ENCODE measurements around the gene FN3KRP. TPM values are rescaled to one million over a fixed set of nuclear protein-coding genes. Genes with fewer than 3 reads are reported as not detected.
"Not testable (repeated sequence)": the region's sequence is repeated elsewhere in the genome, so short reads cannot be mapped to it uniquely, and the experiment has no call there.

The FN3KRP gene
- total RNA-seq, 2 donors from 2014 or later = 12.1 to 14.5 TPM

DNA sequence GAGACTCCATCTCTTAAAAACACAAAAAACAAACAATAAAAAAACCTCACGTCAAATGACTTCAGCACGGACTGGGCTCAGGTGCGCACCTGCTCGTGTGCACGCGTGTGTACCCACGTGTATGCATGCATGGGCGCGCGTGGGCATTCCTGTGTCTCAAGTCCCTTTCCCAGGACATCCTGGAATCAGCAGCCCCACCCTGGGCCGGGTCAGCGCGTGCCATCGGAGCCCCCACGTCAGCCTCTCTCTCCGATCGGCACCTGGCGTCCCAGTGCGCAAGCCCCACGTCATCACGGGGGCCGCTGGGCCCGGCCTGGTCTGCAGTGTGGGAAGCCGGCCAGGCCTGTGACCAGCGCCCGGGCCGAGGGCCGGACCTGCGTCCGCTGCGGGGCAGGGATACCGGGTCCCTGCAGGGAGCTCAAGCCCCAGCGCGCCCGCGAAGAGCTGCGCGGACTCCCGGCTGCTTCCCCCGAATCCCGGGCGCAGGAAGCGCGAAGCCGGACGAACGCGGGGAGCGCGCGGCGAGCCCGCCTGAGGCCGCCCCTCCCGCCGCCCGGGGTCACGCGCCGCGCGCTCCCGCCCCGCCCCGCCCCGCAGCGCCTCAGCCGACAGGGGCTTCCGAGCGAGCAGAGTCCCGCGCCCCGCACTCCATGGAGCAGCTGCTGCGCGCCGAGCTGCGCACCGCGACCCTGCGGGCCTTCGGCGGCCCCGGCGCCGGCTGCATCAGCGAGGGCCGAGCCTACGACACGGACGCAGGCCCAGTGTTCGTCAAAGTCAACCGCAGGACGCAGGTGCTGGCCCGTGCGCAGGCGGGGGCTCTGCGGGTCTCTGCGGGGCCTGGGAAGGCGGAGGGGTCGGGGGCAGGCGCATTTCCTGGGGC is 18.7 kb downstream of the FN3KRP start, which contains the start of gene FN3K:
Gene FN3K (plus strand): TSS at position 629 of the 880 bp plus-strand sequence. CDS start 22 bp downstream, at position 651.
- peak; percentile 79 for DNase-seq
- intact Hi-C loops (cut with DNase I) = no loop called here
- peak; percentile 81 to 82 for ATAC-seq

DNA sequence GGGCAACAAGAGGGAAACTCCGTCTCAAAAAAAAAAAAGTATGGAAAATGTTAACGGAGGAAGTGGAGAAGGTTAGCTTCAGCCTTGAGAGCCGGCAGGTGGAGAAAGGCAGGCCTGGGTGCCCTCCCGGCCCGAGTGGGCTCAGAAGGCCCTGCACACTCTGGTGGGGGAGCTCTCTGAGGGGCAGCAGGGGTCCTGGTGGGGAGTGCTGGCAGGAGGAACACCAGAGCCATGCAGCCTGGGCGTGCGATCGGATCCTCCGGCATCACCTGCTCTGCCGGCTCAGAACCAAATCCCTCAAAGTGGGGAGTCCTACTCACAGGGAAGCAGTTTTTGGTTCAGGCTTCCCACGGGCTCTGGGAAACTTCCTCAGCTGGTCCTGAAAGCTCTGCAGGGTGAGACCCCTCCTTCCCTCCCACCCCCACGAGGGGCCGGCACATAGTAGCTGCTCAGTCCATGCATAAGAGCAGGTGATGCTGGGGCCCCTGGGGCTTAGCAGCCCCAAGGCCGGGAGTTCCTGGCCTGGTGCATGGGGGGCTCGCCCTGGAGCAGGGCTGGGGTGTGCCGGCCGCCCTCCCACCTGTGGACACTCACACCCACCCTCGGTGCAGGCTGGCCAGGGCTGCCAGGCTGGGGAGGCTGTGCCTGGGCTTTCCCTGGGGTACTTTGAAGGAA is 20.1 kb downstream of the FN3KRP start:
- DNase-seq = no peak
- ATAC-seq = no peak
- intact Hi-C loops (cut with DNase I) = no loop called here

DNA sequence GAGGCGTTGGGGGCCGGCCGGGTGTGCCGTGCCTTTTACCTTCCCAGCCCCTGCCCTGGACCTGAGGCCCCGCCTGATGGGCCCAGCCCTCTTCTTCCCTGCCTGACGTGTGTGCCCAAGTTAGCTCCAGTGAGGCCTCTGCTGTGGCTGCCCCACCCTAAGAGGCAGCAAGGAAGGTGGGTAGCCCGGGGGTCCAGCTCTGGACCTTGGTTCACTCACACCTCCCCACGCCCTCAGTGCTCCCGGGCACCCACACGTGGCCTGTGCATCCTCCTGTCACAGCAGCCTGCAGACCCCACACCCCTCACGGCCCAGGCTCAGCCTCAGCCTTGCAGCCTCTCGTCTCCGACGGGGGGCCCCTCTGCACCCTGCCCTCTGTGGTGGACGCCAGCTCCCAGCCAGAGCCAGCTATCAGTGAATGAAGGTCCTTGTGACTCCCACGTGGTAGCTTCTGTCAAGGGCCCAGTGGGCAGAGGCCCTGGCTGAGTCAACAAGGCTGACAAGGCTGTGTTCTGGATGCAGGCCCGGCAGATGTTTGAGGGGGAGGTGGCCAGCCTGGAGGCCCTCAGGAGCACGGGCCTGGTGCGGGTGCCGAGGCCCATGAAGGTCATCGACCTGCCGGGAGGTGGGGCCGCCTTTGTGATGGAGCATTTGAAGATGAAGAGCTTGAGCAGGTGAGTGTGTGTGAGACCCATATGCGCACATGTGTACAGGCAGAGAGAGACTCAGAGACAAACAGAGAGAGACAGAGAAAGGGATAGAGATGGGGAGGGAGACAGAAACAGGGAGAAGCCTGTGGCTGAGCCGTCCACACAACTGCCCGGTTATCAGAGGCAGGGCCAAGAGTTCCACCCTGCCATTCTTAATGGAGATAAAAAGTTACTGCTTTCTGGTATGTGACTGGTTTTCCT is 21.7 kb downstream of the FN3KRP start:
- DNase-seq (peak; percentile 77), ATAC-seq (peak; percentile 77 to 84)
- intact Hi-C loops (cut with DNase I) = no loop called here

DNA sequence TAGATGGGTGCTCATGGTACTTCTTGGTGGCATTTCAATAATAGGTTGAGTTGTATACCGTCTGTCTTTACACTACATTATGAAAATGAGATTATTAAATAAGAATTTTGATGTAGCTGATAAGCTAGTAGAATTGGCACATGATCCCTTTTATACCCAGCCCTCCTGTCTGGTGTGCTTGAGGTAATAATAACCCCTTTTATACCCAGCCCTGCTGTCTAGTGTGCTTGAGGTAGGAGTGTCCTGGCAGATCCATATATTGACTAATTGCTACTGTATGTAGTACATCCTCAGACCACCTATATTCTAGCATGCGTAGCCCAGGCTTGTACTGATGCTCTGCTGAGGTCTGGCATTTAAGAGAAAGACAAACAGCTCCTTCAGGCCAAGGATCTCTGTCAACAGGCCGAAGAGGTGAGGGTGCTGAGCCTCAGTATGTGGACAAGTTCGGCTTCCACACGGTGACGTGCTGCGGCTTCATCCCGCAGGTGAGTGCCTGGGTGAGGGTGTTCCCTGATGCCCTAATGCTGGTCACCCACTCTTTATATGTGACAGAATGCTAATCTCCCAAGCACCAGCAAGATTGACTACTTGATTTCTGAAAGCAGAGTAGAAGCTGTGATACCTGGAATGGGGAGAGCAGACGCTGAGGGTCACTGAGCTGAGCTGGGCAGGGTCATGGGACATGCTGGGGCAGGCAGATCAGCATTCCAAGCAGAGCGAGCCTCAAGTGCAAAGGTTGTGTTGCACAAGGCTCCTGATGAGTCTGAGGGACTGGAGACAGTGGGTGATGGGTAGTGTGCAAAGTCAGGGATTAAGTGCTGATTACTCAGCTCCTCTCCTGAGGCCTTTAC is 24.6 kb downstream of the FN3KRP start:
- intact Hi-C loops (cut with DNase I) = no loop called here
- ATAC-seq (no peak), DNase-seq (no peak)

DNA sequence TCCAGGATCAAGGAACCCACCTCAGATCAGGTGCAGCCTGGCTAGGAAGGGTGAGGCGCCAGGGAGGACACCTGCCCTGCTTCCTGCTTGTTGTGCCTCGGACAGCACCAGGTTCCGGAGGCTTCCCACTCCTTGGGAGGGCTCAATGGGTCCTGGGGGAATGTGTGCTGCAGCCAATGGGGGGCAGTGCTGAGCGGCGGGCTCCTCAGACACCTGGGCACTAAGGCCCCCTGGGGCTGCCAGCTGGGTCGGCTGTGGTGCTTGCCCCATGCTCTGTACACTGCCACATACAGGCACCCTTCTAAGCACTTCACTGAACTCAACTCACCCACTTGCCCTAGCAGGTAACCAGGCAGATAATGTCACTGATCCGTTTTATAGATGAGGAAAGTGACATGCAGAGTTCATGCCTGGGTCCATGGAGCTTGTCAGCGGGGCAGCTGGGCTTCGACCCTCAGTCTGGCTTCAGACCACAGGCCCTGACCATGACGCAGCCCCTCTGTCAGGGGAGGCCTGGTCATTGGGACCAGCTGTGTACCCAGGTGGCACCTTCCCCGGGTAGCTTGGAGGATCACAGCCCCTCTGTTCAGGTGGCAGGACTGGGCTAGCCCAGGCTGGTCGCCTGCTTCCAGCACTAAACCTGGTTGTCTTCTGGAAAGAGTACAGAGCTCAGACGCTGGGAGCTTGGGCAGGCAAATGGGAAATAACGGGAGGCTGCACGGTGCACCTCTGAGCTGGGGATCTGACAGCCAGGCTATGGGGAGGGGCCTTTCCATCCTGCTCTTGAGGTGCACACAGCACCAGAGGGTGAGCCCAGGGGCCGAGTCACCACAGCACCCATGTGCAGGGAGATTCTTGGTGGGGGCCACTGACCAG is 27.1 kb downstream of the FN3KRP start:
- no peak for DNase-seq
- intact Hi-C loops (cut with DNase I) = no loop called here
- ATAC-seq = peak in 1 of 2 donors; percentile 15

DNA sequence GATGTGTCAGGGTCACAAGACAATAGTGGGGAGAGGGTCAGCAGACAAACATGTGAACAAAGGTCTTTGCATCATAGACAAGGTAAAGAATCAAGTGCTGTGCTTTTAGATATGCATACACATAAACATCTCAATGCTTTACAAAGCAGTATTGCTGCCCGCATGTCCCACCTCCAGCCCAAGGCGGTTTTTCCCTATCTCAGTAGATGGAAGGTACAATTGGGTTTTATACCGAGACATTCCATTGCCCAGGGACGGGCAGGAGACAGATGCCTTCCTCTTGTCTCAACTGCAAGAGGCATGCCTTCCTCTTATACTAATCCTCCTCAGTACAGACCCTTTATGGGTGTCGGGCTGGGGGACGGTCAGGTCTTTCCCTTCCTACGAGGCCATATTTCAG is 28.2 kb downstream of the FN3KRP start:
- ATAC-seq; intact Hi-C loops (cut with DNase I); DNase-seq: not testable (repeated sequence)

DNA sequence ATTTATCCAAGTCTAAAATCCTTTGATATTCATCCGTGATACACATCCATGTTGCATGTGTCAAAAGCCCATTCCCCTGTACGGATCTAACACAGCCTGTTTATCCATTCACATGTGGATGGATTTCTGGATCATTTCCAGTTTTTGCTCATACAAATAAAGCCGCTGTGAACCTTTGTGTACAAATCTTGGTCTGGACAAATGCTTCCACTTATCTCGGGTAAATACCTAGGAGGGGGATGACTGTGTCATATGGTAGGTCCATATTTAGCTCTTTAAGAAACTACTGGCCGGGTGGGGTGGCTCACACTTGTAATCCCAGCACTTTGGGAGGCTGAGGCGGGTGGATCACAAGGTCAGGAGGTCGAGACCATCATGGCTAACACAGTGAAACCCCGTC is 29.0 kb downstream of the FN3KRP start:
- no peak for DNase-seq
- intact Hi-C loops (cut with DNase I) = no loop called here

DNA sequence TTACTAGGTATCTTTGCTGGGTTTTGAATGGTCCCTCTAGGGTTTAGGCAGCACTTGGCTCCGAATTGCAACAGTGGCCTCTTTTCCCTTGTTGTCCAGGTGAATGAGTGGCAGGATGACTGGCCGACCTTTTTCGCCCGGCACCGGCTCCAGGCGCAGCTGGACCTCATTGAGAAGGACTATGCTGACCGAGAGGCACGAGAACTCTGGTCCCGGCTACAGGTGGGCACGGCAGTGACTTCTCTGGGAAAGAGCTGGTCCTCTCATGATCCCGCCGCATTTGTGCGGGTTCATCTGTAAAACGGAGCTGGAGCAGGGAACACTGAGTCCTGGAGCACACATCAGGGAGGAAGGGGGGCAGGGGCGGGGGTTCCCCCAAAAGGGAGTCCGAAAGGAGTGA is 32.2 kb downstream of the FN3KRP start:
- no peak for ATAC-seq
- intact Hi-C loops (cut with DNase I) = no loop called here
- DNase-seq = no peak

More for the DNA sequence above, 29.0 kb downstream of the FN3KRP start:
- ATAC-seq = no peak

GRCh38 chr17:82750241-82750908 is 33.9 kb downstream of the FN3KRP start:
- DNase-seq (no peak), ATAC-seq (no peak)
- intact Hi-C loops (cut with DNase I) = no loop called here

DNA sequence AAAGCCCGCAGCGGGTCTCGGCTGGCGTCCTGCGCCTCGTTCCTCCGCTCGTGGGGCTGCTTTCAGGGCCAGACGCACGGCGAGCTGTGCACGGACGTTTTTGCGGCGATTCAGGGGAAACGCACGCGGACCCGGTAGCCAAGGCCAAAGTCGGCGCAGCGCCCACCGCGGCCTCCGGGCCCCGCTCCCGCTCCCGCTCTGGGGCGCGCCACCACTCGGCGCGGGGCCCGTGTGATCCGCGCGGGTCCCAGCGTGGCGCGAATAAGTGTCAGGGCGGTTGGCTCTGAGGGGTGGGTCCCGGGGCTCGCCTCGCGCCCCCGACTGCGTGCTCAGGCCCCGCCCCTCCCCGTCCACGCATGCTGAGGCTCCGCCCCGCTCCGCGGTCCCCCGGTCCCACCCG is 34.7 kb downstream of the FN3KRP start:
- no peak for ATAC-seq
- intact Hi-C loops (cut with DNase I) = no loop called here
- DNase-seq = no peak

DNA sequence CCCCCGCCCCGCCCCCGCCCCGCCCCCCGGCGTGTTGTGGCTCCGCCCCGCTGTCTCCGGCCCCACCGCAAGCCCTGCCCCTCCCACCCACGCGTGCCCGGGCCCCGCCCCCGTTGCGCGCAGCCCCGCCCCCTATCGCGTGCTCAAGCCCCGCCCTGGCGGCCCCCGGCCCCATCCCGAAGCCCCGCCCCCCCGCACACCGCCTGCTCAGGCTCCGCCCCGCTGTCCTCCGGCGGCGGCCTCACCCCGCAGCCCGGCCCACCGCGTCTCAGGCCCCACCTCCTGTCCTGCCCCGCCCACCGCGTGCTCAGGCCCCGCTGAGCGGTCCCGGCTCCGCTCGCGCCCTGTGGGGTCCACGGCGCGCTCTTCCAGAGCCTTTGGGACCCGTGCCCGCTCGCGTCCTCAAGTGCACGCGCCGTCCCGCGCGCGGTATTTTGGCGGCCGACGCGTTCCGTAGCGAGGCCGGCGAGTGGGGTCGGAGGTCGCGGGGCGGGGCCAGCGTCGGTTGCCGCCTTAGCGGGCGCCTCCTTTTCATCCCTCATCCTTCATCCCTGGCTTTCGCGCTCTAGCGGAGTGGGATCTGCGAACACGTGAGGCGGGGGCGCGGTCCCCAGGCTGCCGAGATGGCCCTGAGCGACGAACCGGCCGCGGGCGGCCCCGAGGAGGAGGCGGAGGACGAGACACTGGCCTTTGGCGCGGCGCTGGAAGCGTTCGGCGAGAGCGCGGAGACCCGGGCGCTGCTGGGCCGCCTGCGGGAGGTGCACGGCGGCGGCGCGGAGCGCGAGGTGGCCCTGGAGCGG is 35.3 kb downstream of the FN3KRP start, which contains the start of gene TBCD:
Gene TBCD (plus strand): TSS at position 495 of the 800 bp plus-strand sequence. CDS start 129 bp downstream, at position 624.
- DNase-seq (peak; percentile 92), ATAC-seq (peak; percentile 89 to 94)
- intact Hi-C loops (cut with DNase I) = no loop called here

- DNase-seq (no peak), ATAC-seq (peak in 1 of 2 donors; percentile 32)
- intact Hi-C loops (cut with DNase I) = no loop called here
Measured at GRCh38 chr17:82752371-82753200, 36.1 kb downstream of the FN3KRP start.

DNA sequence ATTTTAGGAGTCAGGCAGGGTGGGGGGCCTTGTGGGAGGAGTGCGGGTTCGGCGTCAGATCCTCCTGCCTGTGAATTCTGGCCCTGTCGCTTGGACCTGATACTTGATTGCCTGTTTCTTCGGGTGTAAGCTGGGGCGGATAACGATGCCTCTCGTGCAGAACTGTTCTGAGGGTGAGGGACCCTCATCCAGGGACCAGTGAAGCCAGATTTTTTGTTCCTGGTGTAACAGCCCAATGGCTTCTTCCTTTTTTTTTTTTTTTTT is 36.6 kb downstream of the FN3KRP start:
- ATAC-seq (no peak), DNase-seq (no peak)
- intact Hi-C loops (cut with DNase I) = no loop called here

GRCh38 chr17:82754297-82755208 is 38.0 kb downstream of the FN3KRP start:
- no peak for ATAC-seq
- DNase-seq = no peak
- intact Hi-C loops (cut with DNase I) = no loop called here
